Smooth muscle cell of the brain vasculature (primary cell): ENCODE measurements around the gene SMDT1.

Experiments
- DNase-seq: peaks from one replicate; pipeline ENCODE4 v3.0.0-alpha.2; 2012; ENCODE audit warnings: low read depth, low spot score

Gene SMDT1

GRCh38 chr22:42079319-42080251 is at the start of gene SMDT1:
TSS of gene SMDT1 (plus strand) at chr22:42079700. CDS start at chr22:42079769, 69 bp downstream.
- peak; percentile 95 for DNase-seq

- no peak for DNase-seq
These were observed 46.0 kb upstream of the SMDT1 start for GRCh38 chr22:42033263-42034181.

- no peak for DNase-seq
These were observed 44.2 kb upstream of the SMDT1 start for GRCh38 chr22:42035256-42035655.

DNA sequence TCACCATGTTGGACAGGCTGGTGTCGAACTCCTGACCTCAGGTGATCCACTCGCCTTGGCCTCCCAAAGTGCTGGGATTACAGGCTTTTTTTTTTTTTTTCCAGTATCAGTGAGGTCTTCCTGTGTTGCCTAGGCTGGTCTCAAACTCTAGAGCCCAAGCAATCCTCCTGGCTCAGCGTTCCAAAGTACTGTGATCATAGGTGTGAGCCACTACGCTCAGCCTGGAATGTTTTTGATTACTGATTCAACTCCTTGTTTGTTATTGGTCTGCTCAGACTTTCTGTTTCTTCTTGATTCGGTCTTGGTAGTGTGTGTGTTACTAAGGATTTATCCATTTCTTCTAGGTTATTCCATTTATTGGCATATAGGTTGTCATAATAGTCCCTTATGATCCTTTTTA is 40.2 kb upstream of the SMDT1 start:
- no peak for DNase-seq

- no peak for DNase-seq
These were observed 37.7 kb upstream of the SMDT1 start for GRCh38 chr22:42041784-42042183.

DNA sequence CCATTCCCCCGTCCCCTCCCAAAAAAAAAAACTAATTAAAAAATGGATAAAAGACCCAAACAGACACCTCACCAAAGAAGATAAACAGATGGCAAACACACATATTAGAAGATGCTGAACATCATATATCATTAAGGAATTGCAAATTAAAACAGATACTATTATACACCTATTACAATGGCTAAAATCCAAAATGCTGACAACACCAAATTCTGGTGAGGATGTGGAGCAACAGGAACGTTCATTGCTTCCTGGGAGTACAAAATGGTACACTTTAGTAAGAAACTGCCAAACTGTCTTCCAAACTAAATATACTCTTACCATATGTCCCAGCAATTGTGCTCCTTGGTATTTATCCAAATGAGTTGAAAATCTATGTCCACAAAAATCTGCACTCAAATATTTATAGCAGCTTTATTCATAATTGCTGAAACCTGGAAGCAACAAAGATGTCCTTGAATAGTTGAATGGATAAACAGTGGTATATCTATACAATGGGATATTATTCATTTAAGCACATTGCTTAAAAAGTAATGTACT is 28.8 kb upstream of the SMDT1 start:
- no peak for DNase-seq

DNA sequence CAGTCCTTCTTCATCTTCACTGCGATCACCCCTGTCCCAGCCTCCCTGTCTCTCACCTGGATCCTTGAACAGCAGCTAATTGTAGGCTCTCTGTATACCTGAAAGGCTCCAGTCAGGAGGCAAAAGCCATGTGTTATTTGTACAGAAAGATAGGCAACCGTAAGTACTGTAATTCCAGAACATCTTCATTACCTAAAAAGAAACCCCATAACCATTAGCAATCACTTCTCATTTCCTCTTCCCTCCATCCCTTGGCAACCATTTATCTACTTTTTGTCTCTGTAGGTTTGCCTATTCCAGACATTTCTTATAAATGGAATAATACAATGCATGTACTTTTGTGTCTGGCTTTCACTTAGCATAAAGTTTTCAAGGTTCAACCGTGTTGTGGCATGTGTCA is 26.7 kb upstream of the SMDT1 start:
- DNase-seq: no peak

GRCh38 chr22:42056757-42057511 is 22.6 kb upstream of the SMDT1 start:
- DNase-seq: no peak

DNA sequence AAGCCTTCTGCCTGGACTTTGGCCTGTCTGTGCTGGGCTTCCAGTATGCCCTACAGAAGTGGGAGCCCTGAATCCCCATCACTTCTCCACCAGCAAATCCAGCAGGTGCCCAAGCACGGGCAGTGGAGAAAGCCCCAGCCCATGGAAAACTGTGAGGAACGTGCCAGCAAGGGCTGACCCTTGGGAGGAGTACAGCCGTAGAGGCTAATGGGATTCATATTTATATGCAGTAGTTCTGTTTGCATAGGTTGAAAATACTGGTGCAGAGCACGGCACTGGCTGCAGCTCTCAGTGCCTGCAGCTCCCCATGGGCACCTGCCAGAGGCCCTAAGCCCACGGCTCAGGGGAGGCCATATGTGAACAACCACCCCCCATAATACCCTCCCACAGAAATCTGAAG is 19.0 kb upstream of the SMDT1 start:
- DNase-seq: no peak

DNA sequence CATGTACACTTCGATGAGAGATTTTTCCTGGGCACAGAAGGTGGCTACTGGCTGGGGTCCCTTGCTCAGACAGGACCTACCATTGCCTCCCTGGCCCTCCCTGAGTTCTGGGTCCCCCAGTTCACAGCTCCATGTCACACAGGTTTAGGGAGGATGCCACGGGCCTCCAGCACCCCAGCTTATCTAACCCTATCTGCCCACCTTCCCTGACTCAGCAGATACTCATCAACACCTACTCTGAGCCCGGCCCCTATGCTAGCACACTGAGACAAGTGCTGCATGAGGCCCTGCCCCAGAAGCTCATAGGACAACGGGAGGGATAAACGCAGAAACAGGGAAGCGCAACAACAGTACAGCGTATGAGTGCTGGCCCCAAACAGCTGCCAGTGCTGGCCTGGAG is 18.5 kb upstream of the SMDT1 start:
- no peak for DNase-seq

GRCh38 chr22:42062506-42063170 is 16.9 kb upstream of the SMDT1 start:
- DNase-seq: no peak

DNA sequence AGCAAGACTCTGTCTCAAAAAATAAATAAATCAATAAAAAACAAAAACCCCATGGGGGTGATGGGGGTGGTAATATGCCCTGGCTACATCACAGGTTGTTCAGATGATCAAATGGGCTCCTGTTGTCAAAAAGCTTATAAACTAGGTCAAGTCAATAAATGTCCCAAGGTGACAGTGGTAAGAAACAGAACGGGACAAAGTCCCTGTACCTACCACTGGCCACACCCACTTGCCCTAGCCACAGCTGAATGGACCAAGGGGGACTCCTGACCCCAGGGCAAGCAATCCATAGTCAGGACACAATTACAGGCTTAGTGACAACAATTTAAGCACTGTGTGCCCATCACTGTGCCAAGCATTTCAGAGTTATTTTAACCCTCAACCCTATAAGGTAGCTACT is 14.9 kb upstream of the SMDT1 start:
- no peak for DNase-seq

DNA sequence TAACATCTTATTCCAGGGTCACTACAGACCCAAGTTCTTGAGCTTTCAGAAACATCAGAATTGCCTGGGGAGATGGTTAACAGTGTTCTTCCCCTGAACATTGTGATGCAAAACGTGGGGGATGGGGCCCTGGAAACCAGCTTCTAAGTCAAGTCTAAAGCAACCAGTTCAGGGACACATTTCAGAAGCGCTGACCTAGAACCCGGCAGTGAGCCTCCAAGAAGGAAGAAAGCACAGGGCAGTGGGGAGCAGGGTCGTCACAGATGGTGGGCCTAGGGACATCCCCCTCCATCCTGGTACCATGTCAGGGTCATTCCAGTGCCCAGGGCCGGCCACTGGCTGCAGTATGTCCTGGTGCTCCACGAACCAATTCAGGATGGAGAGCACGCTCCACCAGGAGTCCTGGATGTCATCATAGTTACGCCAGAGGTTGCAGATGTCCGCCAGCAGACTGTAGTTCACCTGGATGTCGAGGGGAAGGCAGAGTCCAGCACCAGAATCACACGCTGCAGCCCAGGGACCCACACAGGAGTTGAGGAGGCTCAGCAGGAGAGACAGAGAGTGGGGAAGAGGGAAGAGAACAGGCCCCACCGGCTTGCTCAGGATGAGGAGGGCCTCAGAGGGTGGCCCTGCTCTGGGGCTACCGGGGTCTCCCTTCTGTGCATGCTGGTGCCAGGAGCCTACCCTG is 13.9 kb upstream of the SMDT1 start:
- DNase-seq: no peak

- no peak for DNase-seq
These were observed 13.3 kb upstream of the SMDT1 start for GRCh38 chr22:42066126-42066761.

- DNase-seq: no peak
These were observed 12.6 kb upstream of the SMDT1 start for GRCh38 chr22:42066937-42067336.

GRCh38 chr22:42067671-42068251 is 11.7 kb upstream of the SMDT1 start:
- no peak for DNase-seq

GRCh38 chr22:42068291-42068690 is 11.2 kb upstream of the SMDT1 start:
- no peak for DNase-seq

GRCh38 chr22:42069801-42070516 is 9.5 kb upstream of the SMDT1 start:
- DNase-seq: no peak
